ENCODE results near the gene NEGR1. TPM values are rescaled to one million over a fixed set of nuclear protein-coding genes. Genes with fewer than 3 reads are reported as not detected.

The NEGR1 gene
- total RNA-seq, 1 donor: 20.7 TPM

GRCh38 chr1:71836904-71837303 lies 445.4 kb downstream of the NEGR1 start:
- H3K4me3 ChIP-seq (ENCODE audit: low read depth, low read length): no peak overlapping the region
- no peak for TF ChIP-seq CTCF (IDR thresholded peaks at IDR 0.05; ENCODE audit: insufficient read depth, low read length)
- no peak for DNase-seq (ENCODE audit: low read depth)

GRCh38 chr1:71835442-71835813 lies 446.9 kb downstream of the NEGR1 start:
- TF ChIP-seq CTCF (IDR thresholded peaks at IDR 0.05; ENCODE audit: insufficient read depth, low read length): no peak
- no peak for DNase-seq (ENCODE audit: low read depth)

DNA sequence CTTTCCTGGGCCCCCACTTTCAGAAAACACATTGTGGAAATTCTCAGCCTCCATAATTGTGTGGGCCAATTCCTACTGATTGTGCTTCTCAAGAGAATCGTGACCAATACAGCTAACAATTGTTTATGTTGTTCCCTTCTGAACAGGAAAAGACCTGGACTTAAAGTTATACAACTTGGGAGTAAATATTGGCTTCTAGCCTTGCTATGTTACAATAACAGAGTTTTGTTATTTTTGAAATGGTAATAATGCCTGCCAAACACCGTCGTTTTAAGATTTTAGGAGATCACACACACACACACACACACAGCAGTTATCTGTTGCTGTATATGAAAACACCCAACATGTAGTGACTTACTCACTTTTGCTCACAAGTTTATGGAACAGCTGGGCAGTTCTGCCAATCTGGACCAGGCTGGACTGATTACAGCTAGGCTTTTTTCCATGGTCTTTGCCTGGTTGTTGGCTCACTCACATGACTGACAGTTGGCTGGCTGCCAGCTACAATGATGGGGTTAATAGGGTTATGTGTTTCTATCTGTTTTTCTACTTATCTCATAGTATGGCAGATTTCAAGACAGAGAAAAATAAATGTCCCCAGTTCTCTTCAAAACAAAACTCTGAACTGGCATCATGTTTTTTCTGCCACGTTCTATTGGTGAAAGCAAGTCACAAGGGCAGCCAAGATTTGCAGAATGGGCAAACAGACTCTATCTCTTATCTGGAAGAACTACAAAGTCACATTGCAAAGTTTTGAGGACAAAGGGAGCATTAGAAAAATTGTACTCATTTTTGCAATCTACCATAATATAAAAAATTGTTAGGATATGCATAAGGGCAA lies 447.5 kb downstream of the NEGR1 start:
- DNase-seq (ENCODE audit: low read depth): peak; percentile 42
- no peak for TF ChIP-seq CTCF (IDR thresholded peaks at IDR 0.05; ENCODE audit: insufficient read depth, low read length)
- no peak overlapping the region for H3K4me3 ChIP-seq (ENCODE audit: low read depth, low read length)

More at GRCh38 chr1:71835442-71835813, 446.9 kb downstream of the NEGR1 start:
- no peak overlapping the region for H3K4me3 ChIP-seq (ENCODE audit: low read depth, low read length)

DNA sequence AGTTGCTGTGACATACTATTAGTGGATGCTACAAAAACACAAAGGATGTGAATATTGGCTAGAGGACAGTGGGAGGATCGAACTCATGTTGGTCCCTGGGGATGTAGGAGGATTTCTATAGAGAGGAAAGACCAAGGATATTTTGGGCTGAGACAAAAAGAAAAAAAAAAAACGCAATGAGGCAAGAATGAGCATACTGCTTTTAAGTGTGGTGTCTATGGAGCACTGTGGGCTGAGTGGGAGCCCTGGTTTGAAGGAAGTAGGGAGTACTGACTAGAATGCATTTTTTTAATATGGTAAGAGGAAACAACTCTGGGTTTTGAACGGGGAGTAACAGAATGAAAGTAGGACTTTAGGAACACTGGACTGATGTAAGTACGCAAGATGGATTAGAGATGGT lies 450.7 kb downstream of the NEGR1 start:
- no peak overlapping the region for H3K4me3 ChIP-seq (ENCODE audit: low read depth, low read length)
- no peak for TF ChIP-seq CTCF (IDR thresholded peaks at IDR 0.05; ENCODE audit: insufficient read depth, low read length)
- DNase-seq (ENCODE audit: low read depth): no peak

DNA sequence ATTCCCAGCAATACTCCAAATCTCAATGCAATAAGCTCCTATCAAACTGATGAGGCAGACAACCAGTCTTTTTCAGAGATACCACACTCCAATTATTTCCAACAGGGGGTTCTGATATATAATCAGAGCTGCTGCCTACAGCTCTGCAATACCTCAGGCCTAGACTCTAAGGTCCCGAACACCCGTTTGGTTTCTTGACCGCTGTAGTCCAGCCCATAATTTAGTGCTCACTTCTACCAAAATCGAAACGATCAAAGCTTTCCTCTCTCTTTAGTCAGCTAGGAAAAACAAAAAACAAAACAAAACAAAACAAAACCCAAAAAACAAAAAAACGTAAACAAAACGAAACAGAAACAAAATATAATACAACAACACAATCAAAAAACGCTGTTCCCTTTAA lies 453.0 kb downstream of the NEGR1 start:
- no peak for DNase-seq (ENCODE audit: low read depth)
- no peak overlapping the region for H3K4me3 ChIP-seq (ENCODE audit: low read depth, low read length)
- TF ChIP-seq CTCF (IDR thresholded peaks at IDR 0.05; ENCODE audit: insufficient read depth, low read length): no peak

- DNase-seq (ENCODE audit: low read depth): no peak
- TF ChIP-seq CTCF (IDR thresholded peaks at IDR 0.05; ENCODE audit: insufficient read depth, low read length): no peak
- H3K4me3 ChIP-seq (ENCODE audit: low read depth, low read length): no peak overlapping the region
Observed at GRCh38 chr1:71828431-71829012, 453.8 kb downstream of the NEGR1 start.

All from fibroblast of the aortic adventitia (primary cell).